Measurements from ENCODE around the gene ENPP3.

DNA sequence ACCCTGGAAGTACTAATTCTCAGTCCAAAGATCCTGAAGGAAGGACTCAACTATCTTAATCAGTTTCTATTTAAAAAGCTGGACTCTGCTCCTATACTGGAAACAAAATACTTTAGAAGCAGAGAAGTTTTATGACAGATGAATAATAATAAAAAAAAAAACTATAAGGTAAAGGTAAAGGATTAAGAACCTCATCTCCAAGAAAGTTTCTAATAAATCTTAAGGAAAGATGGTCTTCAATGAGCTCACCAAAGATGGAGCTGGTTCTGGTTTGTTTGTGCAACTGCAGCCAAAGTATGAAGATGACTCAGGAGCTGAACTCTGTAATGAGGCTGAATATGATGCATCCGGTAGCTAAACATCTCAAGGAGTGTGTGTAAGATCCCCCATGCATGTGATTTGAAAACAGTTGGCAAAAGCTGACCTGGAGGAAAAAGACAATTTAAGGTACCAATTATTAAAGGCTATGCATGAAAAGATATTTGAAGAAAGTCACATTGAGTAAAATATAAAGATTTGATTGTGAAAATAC, 34.3 kb upstream of the ENPP3 start:
- TF ChIP-seq, protein P1, sequence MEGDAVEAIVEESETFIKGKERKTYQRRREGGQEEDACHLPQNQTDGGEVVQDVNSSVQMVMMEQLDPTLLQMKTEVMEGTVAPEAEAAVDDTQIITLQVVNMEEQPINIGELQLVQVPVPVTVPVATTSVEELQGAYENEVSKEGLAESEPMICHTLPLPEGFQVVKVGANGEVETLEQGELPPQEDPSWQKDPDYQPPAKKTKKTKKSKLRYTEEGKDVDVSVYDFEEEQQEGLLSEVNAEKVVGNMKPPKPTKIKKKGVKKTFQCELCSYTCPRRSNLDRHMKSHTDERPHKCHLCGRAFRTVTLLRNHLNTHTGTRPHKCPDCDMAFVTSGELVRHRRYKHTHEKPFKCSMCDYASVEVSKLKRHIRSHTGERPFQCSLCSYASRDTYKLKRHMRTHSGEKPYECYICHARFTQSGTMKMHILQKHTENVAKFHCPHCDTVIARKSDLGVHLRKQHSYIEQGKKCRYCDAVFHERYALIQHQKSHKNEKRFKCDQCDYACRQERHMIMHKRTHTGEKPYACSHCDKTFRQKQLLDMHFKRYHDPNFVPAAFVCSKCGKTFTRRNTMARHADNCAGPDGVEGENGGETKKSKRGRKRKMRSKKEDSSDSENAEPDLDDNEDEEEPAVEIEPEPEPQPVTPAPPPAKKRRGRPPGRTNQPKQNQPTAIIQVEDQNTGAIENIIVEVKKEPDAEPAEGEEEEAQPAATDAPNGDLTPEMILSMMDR (IDR thresholded peaks at IDR 0.05; ENCODE audit: insufficient read depth, low read length, poor library complexity, severe bottlenecking): no peak
- no peak for TF ChIP-seq EZH2phosphoT487 (conservative IDR thresholded peaks at IDR 0.05; ENCODE audit: low read length)
